Left cardiac atrium (tissue), 4 donors: ENCODE data around the gene FAM193A. TPM values are rescaled to one million over a fixed set of nuclear protein-coding genes. Genes with fewer than 3 reads are reported as not detected.
"Not testable (repeated sequence)": the region's sequence is repeated elsewhere in the genome, so short reads cannot be mapped to it uniquely, and the experiment has no call there.

Experiments used
- ATAC-seq, 2 donors: fragments of 200-7000 bp; cut with Tn5 transposase; one replicate each; pipeline ENCODE4 v1.9.1; 2020; ENCODE audit warnings: mild to moderate bottlenecking in 2 of 2, moderate library complexity in 2 of 2
- DNase-seq: peaks from one replicate; pipeline ENCODE4 v3.0.0-alpha.2; 2020
- intact Hi-C, 2 donors: fragments of 100-400 bp; cut with DNase I; formaldehyde crosslinking; loops; one replicate each; pipeline versions ENCODE4 v1.14.1 to v1.15.1; 2022 to 2023
- total RNA-seq, 2 donors: library from RNA; stranded (reverse); fragmentation: NEBNext Ultra II Directional; extraction: Animal tissue kit (Norgen Biotek cat#: 25700); gene quantifications; one replicate each; pipeline ENCODE4 v1.2.1, GENCODE V29; 2021
- donor health status: DM: no; HTN: yes; CAD: no.
- donor health status: DM: no; HTN: yes; CAD: no; lungs with severe emphysema.
- donor health status: DM: yes; HTN: yes; CAD: no.
- donor health status: Dilated cardiomyopathy.

The FAM193A gene
- total RNA-seq, 2 donors from 2014 or later = 15.1 to 16.6 TPM

DNA sequence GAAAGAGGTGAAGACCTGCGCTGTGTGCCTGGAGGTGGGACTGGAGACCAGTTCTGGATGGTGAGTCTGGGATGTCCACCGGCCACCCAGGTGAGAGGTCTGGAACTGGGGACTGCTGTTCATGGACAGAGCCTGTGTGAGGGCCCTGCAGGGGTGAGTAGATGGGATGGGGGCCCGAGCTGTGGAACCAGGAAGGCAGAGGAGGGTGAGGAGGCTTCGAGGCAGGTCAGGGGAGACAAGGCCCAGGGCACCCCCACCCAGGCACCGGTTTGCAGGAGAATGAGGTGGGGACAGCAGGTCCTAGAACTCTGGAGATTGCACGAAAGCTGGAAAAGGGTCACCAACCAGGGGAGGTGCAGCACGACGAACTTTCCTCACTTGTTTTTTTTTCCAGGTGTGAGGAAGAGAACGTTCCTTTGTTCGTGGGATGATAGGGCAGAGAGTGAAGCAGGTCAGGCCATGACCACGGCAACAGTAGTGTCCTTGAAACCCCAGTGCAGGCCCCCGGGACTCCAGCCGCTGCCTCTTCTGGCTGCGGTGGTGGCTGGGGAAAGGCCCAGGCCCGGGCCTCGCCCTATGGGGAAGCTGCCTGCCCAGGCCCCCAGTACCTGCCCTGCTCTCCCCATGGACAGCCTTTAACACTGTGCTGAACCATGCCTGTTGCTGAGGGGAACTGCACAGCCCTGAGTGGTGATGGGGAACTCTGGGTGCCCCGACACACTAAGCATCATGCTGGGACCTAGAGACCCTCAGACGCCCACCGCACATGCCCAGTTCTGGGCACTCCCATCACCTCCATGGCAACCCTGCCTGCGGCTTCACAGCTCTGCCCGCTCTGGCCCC, 196.8 kb downstream of the FAM193A start:
- intact Hi-C loops = no loop called here
- ATAC-seq (peak in 1 of 2 donors; percentile 13), DNase-seq (no peak)

DNA sequence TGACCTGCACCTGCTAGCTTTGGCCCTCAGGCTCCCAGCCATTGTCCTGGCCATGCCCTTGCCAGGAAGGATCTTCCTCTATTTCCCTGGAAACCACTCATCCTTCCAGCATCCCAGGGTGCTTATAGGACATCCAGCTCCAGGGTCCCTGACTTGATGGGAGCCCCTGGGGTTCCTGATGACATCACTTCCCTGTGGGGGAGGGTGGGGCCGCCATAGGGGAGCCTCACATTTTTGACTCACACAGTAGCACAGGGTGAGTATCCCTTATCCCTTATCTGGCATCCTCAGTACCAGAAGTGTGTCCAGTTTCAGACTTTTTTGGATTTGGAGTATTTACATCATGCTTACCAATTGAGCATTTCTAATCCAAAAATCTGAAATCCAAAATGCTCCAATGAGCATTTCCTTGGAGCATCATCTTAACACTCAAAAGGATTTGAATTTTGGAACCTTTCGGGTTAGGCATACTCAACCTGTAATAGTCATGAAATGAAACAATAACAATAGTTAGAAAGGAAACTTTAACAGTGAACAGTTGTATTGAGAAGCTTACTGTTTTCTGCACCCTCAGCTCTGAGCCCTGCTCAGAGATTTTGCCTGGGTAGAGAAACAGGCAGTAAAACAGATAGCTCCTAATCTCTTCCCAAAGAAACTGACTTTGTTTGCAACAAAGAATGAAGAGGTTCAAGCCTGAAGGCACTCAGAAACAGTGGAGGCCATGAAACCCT, 197.6 kb downstream of the FAM193A start:
- intact Hi-C loops = no loop called here
- ATAC-seq = peak in 1 of 2 donors; percentile 9
- DNase-seq = no peak

DNA sequence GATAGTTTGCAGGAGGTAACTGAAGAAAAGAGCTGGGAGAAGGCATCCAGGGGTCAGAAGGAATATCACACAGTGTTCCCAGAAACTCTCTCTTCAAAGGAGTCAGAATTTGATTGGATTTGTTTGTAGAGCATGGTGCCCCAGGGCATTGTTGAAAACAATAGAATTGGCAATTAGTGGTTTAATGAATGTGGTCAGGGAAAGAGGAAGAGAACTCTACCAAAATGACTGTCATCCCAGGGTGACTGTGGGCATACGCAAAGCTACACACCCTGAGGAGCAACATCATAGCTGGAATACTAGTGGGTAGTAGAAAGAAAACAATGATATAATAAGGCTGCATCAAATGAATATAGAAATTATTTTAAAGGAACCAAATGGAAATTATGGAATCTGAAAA, 198.2 kb downstream of the FAM193A start:
- DNase-seq = no peak

DNA sequence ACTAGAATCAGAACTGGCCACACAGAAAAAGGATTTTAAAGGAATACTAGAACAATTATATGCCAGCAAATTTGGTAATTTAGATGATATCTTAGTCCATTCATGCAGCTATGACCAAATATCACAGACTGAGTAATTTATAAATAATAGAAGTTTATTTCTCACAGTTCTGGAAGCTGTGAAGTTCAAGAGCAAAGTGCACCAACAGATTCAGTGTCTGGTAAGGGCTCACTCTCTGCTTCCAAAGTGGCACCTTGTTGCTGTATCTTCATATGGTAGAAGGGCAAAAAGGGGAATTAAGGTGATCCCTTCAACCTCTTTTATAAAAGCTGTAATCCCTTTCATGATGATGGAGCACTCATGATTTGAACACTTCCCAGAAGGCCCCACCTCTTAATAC, 199.4 kb downstream of the FAM193A start:
- intact Hi-C loops = no loop called here
- no peak for ATAC-seq

More for the DNA sequence above, 198.2 kb downstream of the FAM193A start:
- intact Hi-C loops = no loop called here
- no peak for ATAC-seq

DNA sequence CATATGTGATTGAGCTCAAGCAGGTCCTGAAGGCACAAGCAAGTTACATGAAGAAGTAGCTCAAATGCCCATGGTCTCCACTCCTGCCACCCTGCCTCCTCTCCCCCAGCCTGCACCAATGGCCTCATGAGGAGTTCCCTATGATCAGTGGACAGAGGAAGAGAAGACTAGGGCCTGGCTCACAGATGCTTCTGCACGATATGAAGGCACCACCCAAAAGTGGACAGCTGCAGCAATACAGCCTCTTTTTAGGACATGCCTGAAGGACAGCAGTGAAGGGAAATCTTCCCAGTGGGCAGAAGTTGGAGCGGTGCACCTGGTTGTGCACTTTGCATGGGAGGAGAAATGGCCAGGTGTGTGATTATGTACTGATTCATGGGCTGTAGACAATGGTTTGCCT, 201.8 kb downstream of the FAM193A start:
- intact Hi-C loops, DNase-seq, ATAC-seq: not testable (repeated sequence)

More for the DNA sequence above, 199.4 kb downstream of the FAM193A start:
- DNase-seq = no peak

DNA sequence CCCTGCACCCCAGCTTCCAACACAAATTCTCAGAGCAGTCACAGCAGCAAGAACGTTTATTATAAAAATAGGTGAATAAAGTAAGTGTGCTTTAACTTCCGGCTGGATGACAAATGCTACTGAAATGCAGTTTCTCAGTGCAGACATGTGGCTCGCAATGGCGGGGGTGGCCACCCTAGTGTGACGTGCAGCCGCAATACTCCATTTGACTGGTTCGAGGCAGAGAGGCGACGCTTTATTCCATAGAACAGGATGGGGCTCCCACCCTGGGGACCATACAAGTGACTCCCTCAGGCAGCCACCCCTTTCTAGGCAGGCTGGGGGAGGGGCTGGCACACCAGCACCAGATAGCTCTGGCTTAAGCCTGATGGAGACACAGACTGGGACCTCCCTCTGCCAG, 205.2 kb downstream of the FAM193A start:
- DNase-seq = no peak
- intact Hi-C loops = no loop called here

DNA sequence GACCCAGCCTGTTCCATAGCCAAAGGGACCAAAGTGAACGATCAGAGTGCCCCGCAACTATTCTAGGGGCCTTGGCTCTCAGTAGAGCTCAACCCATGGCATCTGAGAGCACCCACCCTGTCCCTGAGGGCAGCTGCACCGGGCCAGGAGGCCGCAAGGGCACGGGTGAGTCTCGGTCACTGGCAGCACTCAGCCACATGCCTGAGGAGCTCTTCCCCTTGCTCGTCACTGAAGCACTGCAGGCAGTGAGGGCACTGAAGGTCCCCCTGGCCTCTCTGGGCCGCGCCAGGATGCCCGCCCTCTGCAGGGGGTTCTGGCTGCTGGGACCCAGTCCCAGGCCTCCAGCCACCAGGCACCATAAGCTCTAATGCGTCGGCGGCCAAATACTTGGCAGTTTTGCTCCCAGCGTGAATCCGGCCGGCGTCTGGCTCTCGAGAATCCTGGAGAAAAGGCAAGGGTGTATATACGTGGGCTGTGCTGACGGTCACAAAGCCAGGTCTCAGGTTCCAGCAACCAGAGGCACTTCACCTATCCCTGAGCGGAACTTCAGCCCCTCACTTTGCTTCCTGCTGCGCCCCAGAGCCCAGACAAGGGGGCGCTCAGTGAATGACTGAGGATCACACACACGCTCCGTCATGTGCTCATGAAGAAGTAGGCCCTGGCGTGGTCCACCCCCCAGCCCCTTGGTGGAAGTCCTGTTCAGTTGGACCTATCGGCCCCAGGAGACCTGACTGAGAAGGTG, 205.8 kb downstream of the FAM193A start:
- intact Hi-C loops = no loop called here
- ATAC-seq = no peak
- no peak for DNase-seq

More for the DNA sequence above, 205.2 kb downstream of the FAM193A start:
- no peak for ATAC-seq

DNA sequence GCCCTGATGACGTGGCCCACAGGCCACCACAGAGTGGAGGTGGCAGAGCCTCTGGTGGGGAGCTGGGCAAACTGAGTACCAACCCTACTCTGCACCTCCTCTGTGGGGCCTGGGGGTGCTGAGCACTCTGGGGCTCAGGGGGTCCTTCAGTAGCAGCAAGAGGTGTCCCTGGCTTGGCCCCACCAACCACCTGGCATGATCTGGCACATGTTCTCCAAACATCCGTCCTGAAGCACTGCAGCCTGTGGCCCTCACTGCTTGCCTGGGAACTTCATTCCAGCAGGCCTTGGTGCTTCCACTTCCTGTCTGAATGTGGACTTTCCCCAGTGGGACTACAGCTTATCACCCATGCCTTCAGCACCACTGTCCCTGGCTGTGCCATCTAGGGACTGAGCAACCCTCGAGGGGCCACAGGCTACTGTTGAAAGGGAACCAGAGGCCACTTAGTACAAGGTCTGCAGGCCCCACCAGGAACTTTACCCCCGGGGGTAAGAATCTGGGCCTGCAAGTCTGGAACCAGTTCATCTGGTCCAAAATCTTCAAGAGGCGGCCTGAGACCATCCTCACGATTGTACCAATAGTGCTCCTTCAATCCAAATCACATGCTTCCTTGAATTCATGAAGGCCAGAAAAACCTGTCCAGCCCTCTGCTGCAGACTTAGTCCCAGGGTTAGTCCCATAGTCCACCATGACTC, 206.5 kb downstream of the FAM193A start:
- intact Hi-C loops = no loop called here
- DNase-seq = no peak
- ATAC-seq = no peak

DNA sequence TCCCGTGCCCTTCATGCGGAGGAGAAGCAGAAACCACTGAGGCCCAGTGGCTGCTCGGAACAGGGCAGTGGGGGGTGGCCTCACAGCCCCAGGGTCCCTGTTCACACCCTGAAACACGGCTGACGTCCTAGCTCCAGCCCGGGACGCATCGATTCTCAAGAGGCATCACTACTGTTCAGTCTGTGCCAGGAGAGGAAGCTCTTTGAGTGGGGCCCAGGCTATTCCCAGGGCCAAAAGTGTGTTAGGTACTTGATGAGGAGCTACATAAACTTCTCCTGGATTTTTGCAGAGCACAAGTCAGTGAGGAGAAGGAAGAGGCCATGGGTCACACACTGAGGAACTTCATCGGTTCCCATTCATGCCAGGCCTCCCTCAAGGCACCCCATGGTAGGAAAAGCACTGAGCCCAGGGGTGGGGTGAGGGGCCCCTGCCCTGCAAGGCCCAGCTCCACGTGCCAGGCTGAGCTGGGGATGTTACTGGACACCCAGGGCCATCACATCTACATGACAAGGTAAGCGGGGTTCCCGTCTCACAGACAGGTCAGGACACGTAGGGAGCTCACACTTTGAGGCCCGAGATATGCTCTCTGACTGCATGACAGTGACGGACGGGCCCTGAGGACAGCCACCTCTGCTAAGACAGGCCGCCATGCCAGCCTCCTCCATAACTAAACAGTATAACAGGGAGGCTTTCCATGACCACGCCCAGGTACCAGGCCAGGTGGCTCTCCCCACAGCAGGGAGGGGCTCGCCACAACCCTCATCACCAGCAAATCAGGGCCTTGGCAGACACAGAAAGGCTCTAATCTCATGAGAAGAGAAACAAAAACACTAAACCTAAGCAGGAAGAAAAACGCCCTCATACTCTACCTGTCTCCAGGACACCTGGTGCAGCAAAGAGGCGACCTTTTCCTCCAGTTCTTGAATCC, 207.3 kb downstream of the FAM193A start:
- DNase-seq (no peak), ATAC-seq (no peak)
- intact Hi-C loops = no loop called here

DNA sequence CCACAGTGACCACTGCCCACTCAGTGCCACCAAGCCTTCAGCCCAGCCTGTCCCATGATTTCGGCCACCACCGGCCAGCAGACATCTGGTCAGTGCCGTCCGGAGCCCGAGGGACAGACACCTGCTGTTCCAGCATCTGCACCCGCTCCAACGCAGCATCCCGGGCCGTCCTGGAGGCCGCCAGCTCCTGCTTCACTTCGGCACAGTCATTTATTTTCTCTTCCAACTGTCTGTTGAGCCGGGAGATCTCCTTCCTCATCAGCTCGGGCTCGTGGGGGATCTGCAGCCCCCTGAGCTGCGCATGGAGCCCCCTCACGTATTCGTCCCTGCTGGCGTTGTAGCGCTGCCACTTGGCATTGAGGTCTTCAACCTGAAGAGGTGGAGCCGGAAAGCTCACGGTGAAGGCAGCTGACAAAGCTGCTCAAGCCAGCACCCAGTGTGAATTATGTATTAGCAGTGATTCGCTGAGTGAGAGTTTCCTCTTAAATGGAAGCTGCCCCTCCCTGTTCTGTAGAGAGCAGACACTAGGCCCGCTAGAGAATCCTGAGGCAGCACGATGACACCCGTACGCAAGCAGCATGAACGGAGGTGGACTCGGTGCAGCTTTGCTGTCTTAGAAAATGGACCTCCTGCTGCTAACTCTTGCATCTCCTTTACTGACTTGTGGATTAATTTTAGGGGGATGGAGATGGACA, 208.3 kb downstream of the FAM193A start:
- DNase-seq (no peak), ATAC-seq (no peak)
- intact Hi-C loops = no loop called here

DNA sequence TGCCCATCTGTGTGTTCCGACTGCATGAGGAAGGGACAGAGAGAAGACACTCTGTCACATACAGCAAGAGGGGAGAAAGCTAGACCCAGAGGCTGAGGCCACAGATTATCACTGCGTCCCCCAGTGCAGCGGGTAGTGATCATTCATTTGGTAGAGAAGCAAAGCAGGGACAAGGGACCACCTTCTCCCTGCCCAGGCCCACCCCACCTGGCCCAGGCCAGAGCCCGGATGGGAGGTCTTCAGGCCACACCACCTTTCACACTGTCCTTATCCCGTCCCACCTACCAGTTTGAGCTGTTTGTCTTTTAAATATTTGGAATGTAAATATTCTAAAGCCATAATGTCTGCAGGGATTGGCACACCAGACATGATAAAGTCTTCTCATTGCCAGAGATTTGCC, 209.1 kb downstream of the FAM193A start:
- ATAC-seq = no peak

DNA sequence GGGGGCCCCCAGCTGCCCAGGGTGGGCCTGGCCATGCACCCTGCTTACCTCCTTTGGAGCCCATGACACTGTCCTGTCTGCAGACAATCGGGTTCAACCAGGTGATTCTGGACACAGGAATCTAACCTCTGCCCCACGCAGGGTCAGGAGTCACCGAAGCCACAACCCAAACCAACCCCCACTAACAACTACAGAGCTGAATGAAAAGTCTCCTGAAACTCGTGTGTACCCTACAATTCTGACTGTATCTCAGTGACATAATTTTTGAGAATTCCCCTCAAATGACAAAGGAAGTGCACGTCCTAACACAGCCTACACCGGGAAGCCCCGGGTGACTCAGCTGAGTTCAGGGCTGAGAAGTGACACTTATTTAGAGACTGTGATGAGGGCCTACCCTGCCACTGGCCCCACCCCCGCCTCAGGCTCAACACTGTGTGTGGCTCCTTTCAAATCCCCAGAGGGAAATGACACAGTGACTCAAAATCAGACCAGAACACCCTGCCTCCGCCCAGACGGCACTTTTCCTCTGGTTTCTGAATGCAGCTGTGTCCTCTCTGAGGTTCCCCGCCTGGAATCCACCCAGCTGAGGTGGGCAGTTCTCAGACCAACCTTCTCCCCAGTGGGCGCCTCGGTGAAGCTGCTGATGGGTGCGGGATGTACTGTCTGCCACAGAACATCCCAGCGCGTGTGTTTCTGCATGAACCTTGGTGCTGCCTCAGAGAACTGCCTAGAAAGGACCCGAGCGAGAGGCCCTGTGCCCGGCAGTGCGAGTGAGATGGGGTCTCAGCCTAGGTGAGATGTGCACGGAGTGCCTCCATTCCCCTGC, 209.7 kb downstream of the FAM193A start:
- peak; percentile 66 to 79 for ATAC-seq
- intact Hi-C loops = no loop called here

More for the DNA sequence above, 209.1 kb downstream of the FAM193A start:
- intact Hi-C loops = no loop called here
- DNase-seq = no peak

DNA sequence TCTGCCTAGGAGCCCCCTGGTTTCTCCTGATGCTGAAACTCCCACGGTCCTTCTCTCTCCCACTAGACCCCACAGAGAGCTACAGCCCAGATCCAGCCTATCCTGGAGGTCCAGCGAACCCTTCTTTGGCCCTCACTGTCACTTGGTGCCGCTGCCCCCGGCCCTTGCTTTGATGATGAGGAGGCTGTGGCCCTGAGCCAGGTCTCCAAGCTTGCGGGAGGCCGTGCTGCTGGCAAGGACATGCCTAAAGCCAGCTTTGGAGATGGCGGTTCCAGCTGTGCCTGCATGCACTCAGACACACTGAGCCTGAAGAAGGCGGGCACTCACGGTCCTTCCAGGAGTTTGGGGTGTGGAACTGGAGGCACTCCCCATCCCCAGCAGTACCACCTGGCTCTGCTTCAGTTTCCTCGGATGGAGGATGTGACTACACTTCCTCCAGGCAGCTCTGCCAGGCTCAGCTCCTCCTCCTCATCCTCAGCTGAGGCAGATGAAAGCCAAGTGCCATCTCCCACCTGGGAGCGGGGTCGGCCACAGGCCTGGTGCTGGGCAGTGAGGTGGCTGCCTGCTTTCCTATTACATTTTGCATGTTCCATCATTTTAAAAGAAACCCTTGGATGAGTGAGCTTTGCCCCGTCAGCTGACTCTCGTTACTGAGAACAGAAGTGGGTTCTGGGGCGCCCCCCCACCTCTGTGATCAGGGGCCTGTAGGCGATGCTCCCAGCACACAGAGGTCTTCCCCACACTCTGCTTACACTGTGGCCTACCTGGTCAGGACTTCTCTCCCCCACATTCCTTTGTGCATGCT, 210.6 kb downstream of the FAM193A start:
- intact Hi-C loops = no loop called here
- DNase-seq (no peak), ATAC-seq (no peak)

More for the DNA sequence above, 209.7 kb downstream of the FAM193A start:
- DNase-seq = peak; percentile 65

DNA sequence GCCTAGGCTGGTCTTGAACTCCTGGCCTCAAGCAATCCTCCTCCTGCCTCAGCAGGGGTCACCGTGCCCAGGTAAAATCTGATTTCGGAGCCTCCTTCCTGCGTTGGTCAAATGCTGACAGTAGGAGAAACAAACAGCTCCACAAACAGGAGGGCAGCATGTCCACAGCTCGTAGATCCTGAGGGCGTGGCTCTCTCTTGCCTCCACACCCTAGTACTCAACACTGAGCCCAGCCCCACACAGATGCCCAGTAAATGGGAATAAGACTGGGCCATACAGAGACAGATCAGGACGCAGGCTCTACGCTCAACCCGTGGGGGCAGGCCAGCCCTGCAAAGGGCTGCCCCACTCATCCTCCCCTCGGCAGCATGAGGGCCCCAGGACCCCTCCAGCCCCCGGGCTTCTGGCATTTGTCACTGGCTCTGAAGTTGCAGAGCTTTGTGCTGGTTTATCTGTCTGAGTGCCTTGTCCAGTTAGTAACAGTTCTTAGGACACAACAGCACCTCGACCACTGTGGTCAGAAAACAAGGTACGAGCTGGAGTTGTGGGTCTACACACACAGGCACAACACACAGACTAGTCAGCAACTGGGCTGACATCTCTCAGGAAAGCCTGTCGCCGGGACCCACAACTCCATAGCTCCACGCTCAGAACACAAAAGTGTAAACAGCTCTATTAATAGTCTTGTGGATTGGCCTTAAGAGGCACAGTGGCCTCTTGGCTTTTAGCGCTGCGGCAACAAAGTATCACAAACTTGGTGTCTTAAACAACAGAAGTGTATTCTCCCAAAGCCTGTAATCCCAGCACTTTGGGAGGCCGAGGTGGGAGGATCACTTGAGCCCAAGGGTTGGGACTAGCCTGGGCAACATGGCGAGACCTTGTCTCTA, 214.5 kb downstream of the FAM193A start:
- ATAC-seq (no peak), DNase-seq (no peak)
- intact Hi-C loops = no loop called here

DNA sequence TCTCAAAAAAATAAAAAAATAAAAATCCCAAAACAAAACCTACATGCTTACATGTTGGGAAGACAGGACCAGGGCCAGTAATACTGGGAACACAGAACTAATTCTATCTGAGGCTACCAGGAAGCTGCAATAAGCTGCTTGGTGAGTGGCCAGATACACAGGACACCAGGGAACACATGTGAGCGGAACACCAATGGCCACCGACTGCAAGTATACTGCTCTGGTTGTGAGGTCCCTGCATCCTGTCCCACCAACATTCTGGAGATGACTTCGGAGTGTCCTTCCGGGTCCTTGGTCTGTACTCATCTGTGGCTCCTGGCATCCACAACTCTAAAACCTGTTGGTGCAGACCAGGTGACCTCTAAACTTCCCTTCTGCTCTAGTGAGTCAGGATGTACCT, 217.0 kb downstream of the FAM193A start:
- ATAC-seq (no peak), DNase-seq (no peak)
- intact Hi-C loops = no loop called here
